ENCODE data around the gene TAF11. TPM values are rescaled to one million over a fixed set of nuclear protein-coding genes. Genes with fewer than 3 reads are reported as not detected.

Gene TAF11
- total and polyA plus RNA-seq, 2 of the 8 experiments (the other 6 are each of a cell fraction or from before 2014, with no cell fraction given): 38.2 to 48.6 TPM

DNA sequence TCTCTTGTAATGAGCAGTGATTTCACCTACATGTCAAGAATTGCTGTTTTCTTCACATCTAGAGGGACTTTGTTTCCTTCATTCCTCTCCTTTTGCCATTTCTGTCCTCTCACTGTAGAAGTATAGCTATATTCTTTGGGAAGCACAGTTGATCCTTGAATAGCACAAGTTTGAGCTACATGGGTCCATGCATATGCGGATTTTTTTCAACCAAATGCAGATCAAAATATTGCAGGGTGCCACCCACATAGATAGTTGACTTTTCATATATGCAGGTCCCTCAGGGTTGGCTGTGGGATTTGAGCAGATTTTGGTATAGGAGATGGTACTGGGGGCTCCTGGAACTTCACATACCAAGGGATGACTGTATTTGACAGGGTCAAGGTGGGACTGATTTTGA, 54.9 kb downstream of the TAF11 start (continued):
- TF ChIP-seq YY1 (IDR thresholded peaks at IDR 0.05; ENCODE audit: low read depth, low read length): no peak
- no peak for TF ChIP-seq KDM5A (IDR thresholded peaks at IDR 0.05; ENCODE audit: low read length)
- TF ChIP-seq POU5F1 (IDR thresholded peaks at IDR 0.05; ENCODE audit: low read depth, low read length): no peak
- no peak for TF ChIP-seq KDM1A (IDR thresholded peaks at IDR 0.05; ENCODE audit: borderline replicate concordance, low read length)
- no peak for TF ChIP-seq RAD21 (IDR thresholded peaks at IDR 0.05 in 1 of 2, conservative IDR thresholded peaks at IDR 0.05 in 1 of 2; ENCODE audit: low read depth in 2 of 2, low read length in 2 of 2)
